Activated CD8-positive, alpha-beta memory T cell treated with anti-CD3 and anti-CD28 coated beads, Interleukin-2, amount 50 U/mL, for 24 hours (primary cell): ENCODE data around the gene CXorf38.
A peak's percentile ranks its signal among the peaks of the same experiment; 100 is the strongest.

ENCODE experiments used
- DNase-seq: peaks from one replicate; pipeline ENCODE4 v3.0.0-alpha.2; 2020; ENCODE audit errors: extremely low read depth

Gene CXorf38, protein sequence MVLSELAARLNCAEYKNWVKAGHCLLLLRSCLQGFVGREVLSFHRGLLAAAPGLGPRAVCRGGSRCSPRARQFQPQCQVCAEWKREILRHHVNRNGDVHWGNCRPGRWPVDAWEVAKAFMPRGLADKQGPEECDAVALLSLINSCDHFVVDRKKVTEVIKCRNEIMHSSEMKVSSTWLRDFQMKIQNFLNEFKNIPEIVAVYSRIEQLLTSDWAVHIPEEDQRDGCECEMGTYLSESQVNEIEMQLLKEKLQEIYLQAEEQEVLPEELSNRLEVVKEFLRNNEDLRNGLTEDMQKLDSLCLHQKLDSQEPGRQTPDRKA

DNA sequence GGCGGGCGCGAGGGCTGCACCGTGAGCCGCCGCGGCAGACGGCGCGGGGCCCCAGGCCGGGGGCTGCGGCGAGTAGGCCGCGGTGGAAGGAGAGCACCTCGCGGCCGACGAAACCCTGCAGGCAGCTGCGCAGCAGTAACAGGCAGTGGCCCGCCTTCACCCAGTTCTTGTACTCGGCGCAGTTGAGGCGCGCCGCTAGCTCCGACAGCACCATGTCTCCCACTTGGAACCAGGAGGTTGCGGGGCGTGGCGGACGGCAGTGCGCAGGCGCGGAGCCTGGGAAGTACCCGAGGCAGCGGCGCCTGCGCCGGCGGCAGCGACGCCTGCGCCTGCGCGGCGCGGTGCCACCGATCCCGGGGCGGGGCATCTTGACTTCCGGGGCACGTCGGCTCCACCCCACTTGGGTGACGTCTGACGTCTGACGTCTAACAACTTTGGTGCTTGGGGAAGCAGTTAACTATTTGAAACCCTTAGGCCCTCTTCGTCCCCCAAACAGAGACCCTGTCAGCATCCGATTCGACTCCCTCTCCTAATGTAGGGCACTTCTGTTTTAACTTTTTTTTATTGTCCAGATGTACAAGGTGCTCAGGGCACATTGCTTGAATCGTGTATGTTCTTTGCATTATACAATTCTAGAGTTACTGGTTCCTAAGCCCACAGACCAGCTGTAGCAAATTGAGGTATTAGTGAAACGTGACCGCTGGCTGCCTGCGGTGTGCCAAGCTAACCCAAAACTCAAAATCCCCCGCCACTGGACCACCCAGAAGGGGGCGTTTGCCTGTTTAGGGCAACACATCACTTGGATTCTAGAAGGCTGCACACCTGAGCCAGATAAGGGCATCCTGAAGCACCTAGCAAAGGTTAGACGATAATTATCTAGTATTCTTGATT is at the start of gene CXorf38:
Gene CXorf38, minus strand, starts transcription at position 255 of the 891 bp plus-strand sequence. Its CDS starts 41 bp downstream, at position 214.
- DNase-seq, result peak; percentile 73

GRCh38 chrX:40694802-40695201 is 47.4 kb upstream of the CXorf38 start:
- DNase-seq, result no peak

DNA sequence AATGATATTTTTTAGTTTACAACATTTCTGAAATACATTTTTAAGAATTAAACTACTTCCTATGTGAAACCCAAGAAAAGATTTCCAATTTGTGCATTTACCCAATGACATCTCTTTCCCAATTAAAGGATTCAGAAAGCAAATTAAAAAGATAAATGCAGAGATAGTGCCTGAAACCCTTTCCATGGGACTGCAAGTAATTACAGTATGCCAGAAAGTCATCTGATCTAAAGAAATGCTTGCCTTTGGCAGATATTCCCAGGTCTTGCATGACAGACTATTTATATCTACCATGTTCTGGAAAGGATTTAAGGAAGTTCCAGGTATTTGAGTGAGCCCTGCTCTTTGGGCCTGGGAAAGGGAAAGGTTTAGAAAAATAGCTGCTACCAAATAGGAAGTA is 41.6 kb upstream of the CXorf38 start:
- DNase-seq, result no peak

DNA sequence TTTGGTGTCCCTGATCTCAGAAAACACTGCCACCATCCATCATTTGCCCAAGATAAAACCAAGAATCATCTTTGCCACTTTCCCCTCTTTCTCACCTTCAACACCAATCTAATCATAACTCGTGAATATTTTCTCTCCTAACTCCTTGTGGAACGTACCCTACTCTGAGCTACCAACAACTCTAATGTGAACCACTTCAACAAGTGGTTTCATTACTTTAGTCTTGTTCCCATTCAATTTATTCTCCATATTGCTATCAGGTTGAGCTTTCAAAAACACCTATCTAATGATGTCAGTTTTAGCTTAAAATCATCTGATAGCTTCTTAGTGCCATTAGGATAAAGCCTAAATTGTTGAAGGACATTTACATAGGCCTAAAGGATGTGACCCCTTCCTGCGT is 39.8 kb upstream of the CXorf38 start:
- no peak for DNase-seq

DNA sequence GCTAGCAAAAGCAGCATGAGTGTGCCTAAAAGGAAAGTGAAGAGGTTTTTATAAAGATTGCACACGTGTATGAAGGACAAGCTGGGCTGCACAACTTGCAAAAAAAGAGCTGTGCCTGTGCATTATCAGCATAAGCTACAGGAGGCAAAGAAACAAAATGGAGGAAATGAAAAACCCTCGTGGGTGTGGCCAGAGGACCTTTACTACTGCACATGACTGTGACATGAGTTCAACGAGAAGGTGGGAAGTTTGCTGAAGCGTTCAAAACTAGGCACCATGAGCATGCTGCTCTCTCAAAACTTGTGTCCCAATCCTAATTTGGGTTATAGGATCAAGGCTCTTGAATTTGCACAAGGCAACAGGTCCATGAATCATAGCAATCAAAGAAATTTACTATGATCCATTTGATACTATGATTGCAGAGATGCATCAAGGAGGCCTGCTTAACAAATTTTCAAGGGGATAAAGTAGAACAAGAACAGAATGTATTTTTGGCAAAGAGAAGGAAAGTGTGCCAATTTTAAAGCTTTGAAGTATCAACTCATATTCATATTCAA is 38.1 kb upstream of the CXorf38 start:
- DNase-seq, result no peak

- no peak for DNase-seq
Observed at GRCh38 chrX:40684092-40684491, 36.7 kb upstream of the CXorf38 start.

GRCh38 chrX:40683245-40683644 is 35.9 kb upstream of the CXorf38 start:
- no peak for DNase-seq

- no peak for DNase-seq
Observed at GRCh38 chrX:40671126-40671525, 23.8 kb upstream of the CXorf38 start.

- DNase-seq, result no peak
Observed at GRCh38 chrX:40663880-40664630, 16.7 kb upstream of the CXorf38 start.

DNA sequence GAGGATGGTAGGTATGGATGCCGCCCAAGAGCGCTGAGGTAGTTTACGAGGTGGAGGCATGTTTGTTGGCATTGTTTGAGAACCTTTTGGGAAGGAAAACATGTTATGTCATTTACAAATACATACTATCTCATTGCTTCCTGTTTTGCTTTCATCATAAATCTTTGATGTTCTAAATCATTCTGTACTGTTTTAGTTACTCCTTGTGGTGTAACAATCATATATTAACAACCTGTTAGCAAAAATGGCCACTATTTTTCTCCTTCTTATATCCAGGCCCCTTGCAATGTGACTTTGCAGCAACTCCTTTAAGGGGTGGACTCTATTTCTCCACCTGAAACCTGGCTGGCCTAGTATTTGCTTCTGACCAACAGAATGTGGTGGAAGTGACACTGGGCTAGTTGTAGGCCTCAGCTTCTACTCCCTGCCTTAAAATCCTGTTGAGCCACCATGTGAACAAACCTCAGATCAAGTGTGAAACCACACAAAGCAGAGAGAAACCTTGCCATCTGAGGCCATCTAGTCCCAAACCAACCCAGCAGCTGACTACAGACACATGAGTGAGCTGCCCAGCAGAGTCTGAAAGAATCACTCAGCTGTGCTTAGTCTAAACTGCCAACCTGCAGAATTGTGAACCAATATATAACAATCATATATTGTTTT is 15.8 kb upstream of the CXorf38 start:
- no peak for DNase-seq

DNA sequence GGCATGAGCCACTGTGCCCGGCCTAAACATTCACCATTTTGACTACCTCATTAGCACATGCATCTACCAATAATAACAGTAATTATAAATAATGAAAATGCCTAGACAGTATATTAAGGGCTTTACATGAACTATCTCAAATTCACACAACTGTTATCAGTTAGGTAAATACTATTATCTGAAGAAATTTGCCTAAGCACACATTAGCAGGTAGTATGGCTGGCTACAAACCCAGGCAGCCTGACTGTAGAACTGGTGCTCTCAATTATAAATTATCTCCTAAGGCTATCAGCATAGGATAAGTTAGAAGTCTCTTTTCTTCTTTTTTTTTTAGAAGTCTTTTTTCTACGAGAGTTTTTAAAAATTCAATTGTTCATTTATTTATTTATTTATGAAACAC is 14.1 kb upstream of the CXorf38 start:
- no peak for DNase-seq

GRCh38 chrX:40660381-40660780 is 13.0 kb upstream of the CXorf38 start:
- no peak for DNase-seq

- DNase-seq, result no peak
Observed at GRCh38 chrX:40653535-40653934, 6.2 kb upstream of the CXorf38 start.

DNA sequence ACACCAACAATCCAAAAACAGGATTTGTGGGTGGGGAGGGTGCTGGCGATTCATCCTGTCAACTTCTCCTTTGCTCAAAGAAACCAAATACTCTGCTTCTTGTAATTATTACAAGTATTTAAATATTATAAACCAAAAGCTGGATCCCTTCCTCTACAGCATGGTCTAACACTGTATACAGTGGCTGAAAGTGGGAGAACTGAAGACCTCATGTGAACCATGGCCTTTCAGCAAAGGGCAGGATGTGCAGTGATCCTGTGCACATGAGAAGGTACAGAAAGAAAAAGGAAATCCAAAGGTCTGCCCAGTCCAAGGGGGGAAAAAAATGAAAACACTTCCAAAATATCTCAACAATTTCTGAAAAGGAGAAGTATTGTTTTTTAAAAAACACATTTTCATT is 5.3 kb upstream of the CXorf38 start:
- no peak for DNase-seq

DNA sequence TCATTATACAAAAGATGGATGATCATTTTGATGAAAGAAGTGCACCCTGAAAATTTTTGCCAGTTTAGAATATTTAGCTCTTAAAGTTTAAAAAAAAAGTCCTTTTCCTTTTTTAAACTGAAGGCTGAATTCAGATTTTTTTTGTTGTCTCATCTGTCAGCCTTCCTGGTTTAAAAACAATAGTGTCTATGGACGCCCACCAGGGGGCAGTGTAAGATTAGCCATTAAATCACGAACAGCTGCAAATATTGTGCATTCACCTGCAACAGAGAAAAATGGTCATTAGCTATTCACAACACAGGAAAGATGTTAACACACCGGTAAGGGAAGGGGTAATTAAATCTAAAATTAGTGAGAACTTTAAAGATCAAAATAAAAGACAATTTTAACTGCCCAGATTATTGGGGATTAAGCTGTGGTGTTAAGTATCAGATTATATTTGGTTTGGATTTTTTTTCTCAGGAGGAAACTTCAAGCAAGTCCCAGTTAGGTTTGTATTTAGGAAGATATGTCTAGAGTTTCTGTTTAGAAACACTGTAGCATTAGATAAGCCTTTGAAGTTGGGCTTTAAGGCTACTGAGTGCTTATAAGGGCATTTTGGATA is 4.4 kb upstream of the CXorf38 start:
- peak; percentile 27 for DNase-seq

GRCh38 chrX:40646489-40647306 is 663 bp downstream of the CXorf38 start:
- no peak for DNase-seq

GRCh38 chrX:40644821-40645358 is 2.5 kb downstream of the CXorf38 start:
- no peak for DNase-seq

GRCh38 chrX:40644176-40644575 is 3.2 kb downstream of the CXorf38 start:
- DNase-seq, result no peak

DNA sequence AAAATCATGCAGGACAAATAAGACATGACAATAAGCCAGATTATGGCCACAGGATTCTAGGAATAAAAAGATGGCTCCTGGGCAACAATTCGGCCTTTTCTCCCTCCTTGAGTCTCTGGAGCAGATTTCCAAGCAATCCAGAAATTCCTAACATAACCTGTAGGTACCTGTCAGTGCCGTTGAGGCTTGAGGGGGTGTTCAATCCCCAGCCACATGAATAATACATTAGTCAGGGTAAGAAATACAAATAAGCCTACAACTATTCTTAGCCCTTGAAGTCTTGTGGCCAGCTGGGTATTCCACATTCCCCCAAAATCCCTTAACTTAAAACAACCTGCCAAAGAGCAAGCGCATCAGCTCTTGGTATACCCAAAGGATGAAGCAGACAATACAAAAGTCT is 9.7 kb downstream of the CXorf38 start:
- DNase-seq, result no peak

DNA sequence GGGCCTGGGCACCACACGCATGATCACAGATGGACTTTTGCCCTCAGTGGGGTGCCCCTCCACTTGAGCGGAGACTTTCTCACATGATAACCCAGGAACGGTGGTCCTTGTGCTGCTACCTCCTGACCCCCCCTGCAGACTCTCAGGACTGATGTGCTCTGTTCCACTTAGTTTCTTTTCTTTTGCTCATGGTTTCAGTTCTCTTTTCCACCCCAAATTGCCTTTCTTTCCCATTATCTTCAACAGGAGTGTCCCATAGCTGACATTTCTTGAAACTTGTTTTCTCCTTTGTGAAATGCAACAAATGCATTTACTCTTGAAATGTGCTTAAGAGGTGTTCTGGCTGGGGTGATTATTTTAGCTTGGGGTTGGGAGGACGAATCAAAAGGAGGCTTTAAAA is 15.2 kb downstream of the CXorf38 start:
- DNase-seq, result no peak
